ENCODE results near the gene GABRB3.
"Not testable (repeated sequence)": the region's sequence is repeated elsewhere in the genome, so short reads cannot be mapped to it uniquely, and the experiment has no call there.

GABRB3 gene

GRCh38 chr15:26736502-26737248, 36.2 kb downstream of the GABRB3 start:
- Histone ChIP-seq H3K4me3 (ENCODE audit: low read depth, low read length) (no peak overlapping the region), H3K36me3 (ENCODE audit: control insufficient read depth, insufficient read depth, low read length) (peaks cover 4% of the 10 kb centered on the region; the same call in 1 of the 2 replicates), H3K27ac (ENCODE audit: low read depth, low read length) (peak overlapping the region; percentile 75), H3K27me3 (ENCODE audit: control insufficient read depth, insufficient read depth, low read length) (no peaks in the 10 kb centered on the region), H3K9ac (ENCODE audit: low read depth, low read length) (no peak overlapping the region), H3K9me3 (ENCODE audit: control insufficient read depth, insufficient read depth, low read length) (peaks cover 9% of the 10 kb centered on the region), H3K4me1 (ENCODE audit: control insufficient read depth, insufficient read depth, low read length) (peaks cover 32% of the 10 kb centered on the region)

DNA sequence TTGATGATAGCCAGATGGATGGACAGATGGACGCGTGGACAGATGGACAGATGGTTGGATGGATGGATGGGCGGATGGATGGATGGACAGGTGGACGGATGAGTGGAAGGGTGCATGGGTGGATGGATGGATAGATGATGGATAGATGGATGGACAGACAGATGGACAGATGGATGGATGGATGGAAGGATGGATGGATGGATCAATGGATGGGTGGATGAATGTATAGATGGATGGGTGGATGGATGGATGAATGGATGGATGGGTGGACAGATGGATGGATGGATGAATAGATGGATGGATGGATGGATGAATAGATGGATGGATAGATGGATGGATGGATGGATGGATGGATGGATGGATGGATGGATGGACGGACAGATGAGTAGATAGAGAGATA, 40.9 kb downstream of the GABRB3 start:
- no peak overlapping the region for H3K9ac ChIP-seq (ENCODE audit: low read depth, low read length)

GRCh38 chr15:26729581-26729980, 43.3 kb downstream of the GABRB3 start:
- peaks cover 23% of the 10 kb centered on the region for H3K4me1 ChIP-seq (ENCODE audit: control insufficient read depth, insufficient read depth, low read length)
- no peaks in the 10 kb centered on the region for H3K27me3 ChIP-seq (ENCODE audit: control insufficient read depth, insufficient read depth, low read length)
- H3K9me3 ChIP-seq (ENCODE audit: control insufficient read depth, insufficient read depth, low read length), result peaks cover 9% of the 10 kb centered on the region
- no peak overlapping the region for H3K27ac ChIP-seq (ENCODE audit: low read depth, low read length)
- H3K4me3 ChIP-seq (ENCODE audit: low read depth, low read length), result no peak overlapping the region
- peaks cover 4% of the 10 kb centered on the region; the same call in 1 of the 2 replicates for H3K36me3 ChIP-seq (ENCODE audit: control insufficient read depth, insufficient read depth, low read length)
- H3K9ac ChIP-seq (ENCODE audit: low read depth, low read length), result no peak overlapping the region

More for the DNA sequence above, 40.9 kb downstream of the GABRB3 start:
- Histone ChIP-seq H3K4me1 (ENCODE audit: control insufficient read depth, insufficient read depth, low read length) (peaks cover 25% of the 10 kb centered on the region), H3K27ac (ENCODE audit: low read depth, low read length) (no peak overlapping the region), H3K4me3 (ENCODE audit: low read depth, low read length) (no peak overlapping the region), H3K9me3 (ENCODE audit: control insufficient read depth, insufficient read depth, low read length) (peaks cover 9% of the 10 kb centered on the region), H3K27me3 (ENCODE audit: control insufficient read depth, insufficient read depth, low read length) (no peaks in the 10 kb centered on the region), H3K36me3 (ENCODE audit: control insufficient read depth, insufficient read depth, low read length) (peaks cover 4% of the 10 kb centered on the region; the same call in 1 of the 2 replicates)

DNA sequence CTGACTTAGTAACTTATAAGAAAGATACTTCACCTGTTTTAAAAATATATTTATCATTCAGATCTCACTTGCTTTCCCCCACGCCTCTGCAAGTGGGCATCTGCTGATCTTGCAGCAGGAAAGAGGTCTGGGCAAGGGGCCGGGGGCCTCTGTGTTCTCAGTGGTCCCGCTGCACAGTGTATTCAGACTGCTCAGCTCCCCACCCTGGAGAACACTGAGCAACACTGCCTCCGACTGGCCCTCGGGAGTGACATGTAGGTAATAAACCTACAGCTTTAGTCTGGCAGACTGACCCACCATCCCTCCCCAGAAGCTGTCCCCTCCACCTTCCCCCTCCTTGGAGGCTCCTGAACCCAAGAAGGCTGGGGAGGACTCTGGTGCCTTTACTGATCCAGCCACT, 43.8 kb downstream of the GABRB3 start:
- peaks cover 4% of the 10 kb centered on the region; the same call in 1 of the 2 replicates for H3K36me3 ChIP-seq (ENCODE audit: control insufficient read depth, insufficient read depth, low read length)
- H3K27me3 ChIP-seq (ENCODE audit: control insufficient read depth, insufficient read depth, low read length), result no peaks in the 10 kb centered on the region
- H3K9ac ChIP-seq (ENCODE audit: low read depth, low read length), result no peak overlapping the region
- no peak overlapping the region for H3K27ac ChIP-seq (ENCODE audit: low read depth, low read length)
- peaks cover 28% of the 10 kb centered on the region for H3K4me1 ChIP-seq (ENCODE audit: control insufficient read depth, insufficient read depth, low read length)
- H3K9me3 ChIP-seq (ENCODE audit: control insufficient read depth, insufficient read depth, low read length), result peaks cover 9% of the 10 kb centered on the region
- H3K4me3 ChIP-seq (ENCODE audit: low read depth, low read length), result no peak overlapping the region

GRCh38 chr15:26724381-26725150, 48.3 kb downstream of the GABRB3 start:
- Histone ChIP-seq H3K4me1 (ENCODE audit: control insufficient read depth, insufficient read depth, low read length) (peaks cover 59% of the 10 kb centered on the region), H3K36me3 (ENCODE audit: control insufficient read depth, insufficient read depth, low read length) (no peaks in the 10 kb centered on the region), H3K9ac (ENCODE audit: low read depth, low read length) (no peak overlapping the region), H3K4me3 (ENCODE audit: low read depth, low read length) (no peak overlapping the region), H3K27me3 (ENCODE audit: control insufficient read depth, insufficient read depth, low read length) (no peaks in the 10 kb centered on the region), H3K9me3 (ENCODE audit: control insufficient read depth, insufficient read depth, low read length) (no peaks in the 10 kb centered on the region), H3K27ac (ENCODE audit: low read depth, low read length) (no peak overlapping the region)

- Histone ChIP-seq H3K4me1 (ENCODE audit: control insufficient read depth, insufficient read depth, low read length) (peaks cover 66% of the 10 kb centered on the region), H3K27me3 (ENCODE audit: control insufficient read depth, insufficient read depth, low read length) (no peaks in the 10 kb centered on the region), H3K9ac (ENCODE audit: low read depth, low read length) (no peak overlapping the region), H3K36me3 (ENCODE audit: control insufficient read depth, insufficient read depth, low read length) (no peaks in the 10 kb centered on the region), H3K4me3 (ENCODE audit: low read depth, low read length) (no peak overlapping the region), H3K9me3 (ENCODE audit: control insufficient read depth, insufficient read depth, low read length) (no peaks in the 10 kb centered on the region), H3K27ac (ENCODE audit: low read depth, low read length) (peak overlapping the region; percentile 91)
These were observed 50.2 kb downstream of the GABRB3 start for GRCh38 chr15:26722621-26723160.

- H3K27ac ChIP-seq (ENCODE audit: low read depth, low read length), result peak overlapping the region; percentile 91
- no peak overlapping the region for H3K9ac ChIP-seq (ENCODE audit: low read depth, low read length)
- H3K27me3 ChIP-seq (ENCODE audit: control insufficient read depth, insufficient read depth, low read length), result no peaks in the 10 kb centered on the region
- H3K36me3 ChIP-seq (ENCODE audit: control insufficient read depth, insufficient read depth, low read length), result no peaks in the 10 kb centered on the region
- H3K4me1 ChIP-seq (ENCODE audit: control insufficient read depth, insufficient read depth, low read length), result peaks cover 66% of the 10 kb centered on the region
- H3K4me3 ChIP-seq (ENCODE audit: low read depth, low read length), result peak overlapping the region; percentile 37
- no peaks in the 10 kb centered on the region for H3K9me3 ChIP-seq (ENCODE audit: control insufficient read depth, insufficient read depth, low read length)
These were observed 51.5 kb downstream of the GABRB3 start for GRCh38 chr15:26721232-26721967.

GRCh38 chr15:26720546-26720945, 52.3 kb downstream of the GABRB3 start:
- no peaks in the 10 kb centered on the region for H3K27me3 ChIP-seq (ENCODE audit: control insufficient read depth, insufficient read depth, low read length)
- H3K9ac ChIP-seq (ENCODE audit: low read depth, low read length), result no peak overlapping the region
- peak overlapping the region; percentile 91 for H3K27ac ChIP-seq (ENCODE audit: low read depth, low read length)
- peaks cover 75% of the 10 kb centered on the region for H3K4me1 ChIP-seq (ENCODE audit: control insufficient read depth, insufficient read depth, low read length)
- peak overlapping the region; percentile 37 for H3K4me3 ChIP-seq (ENCODE audit: low read depth, low read length)
- H3K9me3 ChIP-seq (ENCODE audit: control insufficient read depth, insufficient read depth, low read length), result no peaks in the 10 kb centered on the region
- H3K36me3 ChIP-seq (ENCODE audit: control insufficient read depth, insufficient read depth, low read length), result no peaks in the 10 kb centered on the region

GRCh38 chr15:26719866-26720265, 53.0 kb downstream of the GABRB3 start:
- Histone ChIP-seq H3K4me3 (ENCODE audit: low read depth, low read length) (peak overlapping the region; percentile 37; the same call in 1 of the 2 replicates), H3K27ac (ENCODE audit: low read depth, low read length) (peak overlapping the region; percentile 91), H3K9ac (ENCODE audit: low read depth, low read length) (peak overlapping the region; percentile 7; the same call in 1 of the 2 replicates), H3K4me1 (ENCODE audit: control insufficient read depth, insufficient read depth, low read length) (peaks cover 77% of the 10 kb centered on the region)
- H3K27me3 ChIP-seq (ENCODE audit: control insufficient read depth, insufficient read depth, low read length); H3K36me3 ChIP-seq (ENCODE audit: control insufficient read depth, insufficient read depth, low read length); H3K9me3 ChIP-seq (ENCODE audit: control insufficient read depth, insufficient read depth, low read length): not testable (repeated sequence)

DNA sequence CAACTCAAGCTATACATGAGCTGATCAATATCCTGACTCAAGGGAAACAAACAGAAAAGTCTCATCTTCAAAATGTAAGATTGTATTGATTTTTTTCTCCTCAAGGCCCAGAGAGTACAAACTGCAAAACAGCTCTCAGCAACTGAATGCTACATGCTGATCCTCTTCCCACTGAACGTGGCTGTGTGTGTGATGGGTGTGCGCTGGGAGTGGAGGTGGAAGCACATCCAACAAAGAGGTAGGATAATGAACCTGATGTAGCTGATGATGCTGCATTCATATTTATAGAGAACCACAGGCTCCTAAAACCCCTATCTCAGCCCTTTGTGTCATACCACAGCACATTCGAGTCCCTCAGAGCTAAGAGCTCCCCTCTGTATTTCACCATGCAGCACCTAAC, 56.8 kb downstream of the GABRB3 start:
- peaks cover 63% of the 10 kb centered on the region for H3K4me1 ChIP-seq (ENCODE audit: control insufficient read depth, insufficient read depth, low read length)
- H3K9me3 ChIP-seq (ENCODE audit: control insufficient read depth, insufficient read depth, low read length), result no peaks in the 10 kb centered on the region

More for the DNA sequence above, 56.8 kb downstream of the GABRB3 start:
- Histone ChIP-seq H3K4me3 (ENCODE audit: low read depth, low read length) (no peak overlapping the region), H3K9ac (ENCODE audit: low read depth, low read length) (no peak overlapping the region), H3K27ac (ENCODE audit: low read depth, low read length) (no peak overlapping the region), H3K36me3 (ENCODE audit: control insufficient read depth, insufficient read depth, low read length) (no peaks in the 10 kb centered on the region), H3K27me3 (ENCODE audit: control insufficient read depth, insufficient read depth, low read length) (no peaks in the 10 kb centered on the region)

Data from HUES48 (cell line).